SK-N-MC (cell line): Measurements from ENCODE around the gene HIF1A.

ENCODE experiments used
- DNase-seq: peaks from one replicate; pipeline ENCODE4 v3.0.0-alpha.2; 2011; ENCODE audit warnings: low read depth, low spot score
- H3K27ac ChIP-seq: fragments of 200-600 bp; sonication (generic); 2 replicates; pipeline ENCODE4 v1.5.1; 2016; ENCODE audit warnings: mixed run types
- H3K36me3 ChIP-seq: fragments of 200-600 bp; sonication (generic); 2 replicates; pipeline ENCODE4 v1.6.1; 2017; ENCODE audit warnings: antibody characterized with exemption, low read length, mixed read lengths; ENCODE audit not compliant: insufficient read depth
- H3K4me3 ChIP-seq: fragments of 200-600 bp; sonication (generic); 2 replicates; pipeline ENCODE4 v1.5.1; 2016
- H3K9ac ChIP-seq: fragments of 200-600 bp; sonication (generic); 2 replicates; pipeline ENCODE4 v1.8.0; 2017; ENCODE audit warnings: mixed run types, mixed read lengths; ENCODE audit not compliant: insufficient read length
- H3K9me3 ChIP-seq: fragments of 200-600 bp; sonication (generic); 2 replicates; pipeline ENCODE4 v1.6.1; 2017; ENCODE audit warnings: low read depth, mild to moderate bottlenecking, antibody characterized with exemption, low read length, moderate library complexity, mixed read lengths
- EZH2 ChIP-seq: fragments of 200-600 bp; sonication (generic); IDR thresholded peaks from one replicate; pipeline ENCODE4 v1.6.1; 2017; ENCODE audit warnings: antibody characterized with exemption
- FOXP2 ChIP-seq: optimal IDR thresholded peaks from 2 replicates; pipeline ENCODE3; 2011; ENCODE audit warnings: mild to moderate bottlenecking, moderate library complexity; ENCODE audit not compliant: insufficient read depth; ENCODE audit errors: extremely low read length, control extremely low read depth
- POLR2AphosphoS5 ChIP-seq: IDR thresholded peaks from 2 replicates; pipeline ENCODE4 v1.6.1; 2012; ENCODE audit warnings: mild to moderate bottlenecking, low read depth, low read length, borderline replicate concordance

The HIF1A gene

DNA sequence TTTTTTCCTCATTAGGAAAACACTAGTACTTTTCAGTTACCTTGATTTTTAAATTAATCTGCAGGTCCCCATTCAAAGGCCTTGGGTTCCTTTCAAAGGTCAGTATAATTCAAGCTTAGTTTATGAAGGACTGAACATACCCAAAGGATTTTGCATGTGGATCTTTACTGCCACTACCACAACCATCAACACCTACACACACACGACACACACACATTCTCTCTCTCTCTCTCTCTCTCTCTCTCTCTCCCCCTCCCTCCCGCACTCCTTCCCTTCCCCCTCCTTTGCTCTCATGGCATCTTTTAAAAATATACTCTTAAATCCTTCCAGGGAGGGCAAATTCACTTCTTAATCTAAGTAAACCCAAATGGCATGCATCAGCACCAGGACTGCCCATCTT is 28.8 kb downstream of the HIF1A start:
- no peaks in the 10 kb centered on the region for H3K9me3 ChIP-seq
- no peak overlapping the region for H3K27ac ChIP-seq
- no peak overlapping the region for H3K9ac ChIP-seq
- no peak for DNase-seq
- TF ChIP-seq POLR2AphosphoS5 (no peak), EZH2 (no peak)
- no peak overlapping the region for H3K4me3 ChIP-seq
- H3K36me3 ChIP-seq: peaks cover 77% of the 10 kb centered on the region

DNA sequence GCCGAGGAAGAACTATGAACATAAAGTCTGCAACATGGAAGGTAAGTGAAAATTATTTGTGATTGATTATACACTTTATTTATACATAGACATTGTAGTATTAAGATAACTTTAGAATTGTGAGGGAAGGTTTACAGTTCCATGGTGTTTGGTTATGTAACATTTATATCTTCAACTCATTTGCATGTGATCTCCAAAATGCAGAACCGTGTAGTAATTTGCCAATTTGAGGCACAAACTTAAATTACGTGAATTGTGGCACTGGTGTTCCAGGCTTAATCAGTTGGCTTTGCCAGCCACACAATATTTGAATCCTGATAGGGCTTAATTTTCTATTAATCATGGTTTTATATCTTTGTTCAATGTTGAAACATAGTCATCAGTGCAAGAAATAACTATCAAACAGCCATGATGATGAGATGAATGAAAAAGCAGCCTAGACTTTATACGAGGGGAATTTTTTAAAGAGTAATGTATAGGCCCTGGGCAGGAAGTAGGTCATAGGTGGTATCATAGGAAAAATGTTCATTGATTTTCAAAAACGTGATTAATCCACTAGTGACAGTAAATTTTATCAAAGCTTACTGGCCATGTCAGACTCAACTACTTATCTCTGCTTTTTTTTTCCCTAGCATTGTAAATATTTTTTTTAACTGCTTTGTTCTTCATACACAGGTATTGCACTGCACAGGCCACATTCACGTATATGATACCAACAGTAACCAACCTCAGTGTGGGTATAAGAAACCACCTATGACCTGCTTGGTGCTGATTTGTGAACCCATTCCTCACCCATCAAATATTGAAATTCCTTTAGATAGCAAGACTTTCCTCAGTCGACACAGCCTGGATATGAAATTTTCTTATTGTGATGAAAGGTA is 31.7 kb downstream of the HIF1A start:
- Histone ChIP-seq H3K27ac (no peak overlapping the region), H3K9ac (no peak overlapping the region), H3K9me3 (no peaks in the 10 kb centered on the region), H3K4me3 (no peak overlapping the region), H3K36me3 (peaks cover 87% of the 10 kb centered on the region)
- DNase-seq: no peak
- TF ChIP-seq EZH2: no peak
- TF ChIP-seq FOXP2: no peak
- TF ChIP-seq POLR2AphosphoS5: no peak

DNA sequence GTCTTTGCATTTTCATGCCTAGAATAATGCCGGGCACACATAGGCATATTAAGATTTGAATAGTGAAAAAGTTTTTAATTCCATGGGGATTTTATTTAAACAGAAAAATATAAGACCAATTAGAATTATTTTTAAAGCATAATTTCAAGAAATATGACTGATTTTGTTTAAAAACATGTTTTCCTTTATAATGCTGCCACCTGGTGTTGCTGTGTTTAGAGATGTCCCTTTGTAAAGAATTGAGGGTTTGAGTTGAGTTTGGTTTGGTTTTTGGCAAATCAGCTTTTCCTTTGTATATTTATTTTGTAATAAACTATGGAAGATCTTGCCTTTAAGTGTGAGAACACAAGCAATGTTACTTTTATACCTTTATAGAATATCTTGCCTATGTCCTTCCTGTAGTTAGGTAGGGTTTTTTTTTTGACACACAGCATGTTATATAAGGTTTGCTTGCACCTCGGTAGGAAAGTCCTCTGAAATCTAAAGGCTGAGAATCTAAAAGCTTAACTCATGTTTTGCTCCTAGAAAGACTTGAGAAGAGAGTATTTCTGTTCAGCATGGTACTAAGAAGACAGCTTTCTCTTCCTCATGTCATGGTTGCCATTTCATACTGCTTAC is 35.6 kb downstream of the HIF1A start:
- TF ChIP-seq POLR2AphosphoS5: no peak
- TF ChIP-seq EZH2: no peak
- TF ChIP-seq FOXP2: no peak
- Histone ChIP-seq H3K9ac (no peak overlapping the region), H3K9me3 (no peaks in the 10 kb centered on the region), H3K4me3 (no peak overlapping the region), H3K36me3 (peaks cover 94% of the 10 kb centered on the region), H3K27ac (no peak overlapping the region)
- DNase-seq: no peak

DNA sequence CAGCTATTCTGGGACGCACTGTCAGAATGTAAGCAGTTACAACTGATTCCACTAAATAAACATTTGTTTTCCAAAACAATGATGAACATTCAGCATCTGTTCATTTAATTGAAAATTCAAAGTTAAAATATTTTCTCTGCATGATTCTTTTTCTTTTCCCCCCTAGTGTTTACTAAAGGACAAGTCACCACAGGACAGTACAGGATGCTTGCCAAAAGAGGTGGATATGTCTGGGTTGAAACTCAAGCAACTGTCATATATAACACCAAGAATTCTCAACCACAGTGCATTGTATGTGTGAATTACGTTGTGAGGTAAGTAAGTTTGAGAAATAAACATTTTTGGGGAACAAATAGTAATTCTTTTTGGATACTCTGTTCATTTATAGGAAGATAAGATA is 38.7 kb downstream of the HIF1A start:
- Histone ChIP-seq H3K4me3 (no peak overlapping the region), H3K27ac (no peak overlapping the region), H3K9ac (no peak overlapping the region), H3K36me3 (peaks cover 92% of the 10 kb centered on the region), H3K9me3 (no peaks in the 10 kb centered on the region)
- TF ChIP-seq POLR2AphosphoS5 (no peak), EZH2 (no peak), FOXP2 (no peak)
- DNase-seq: no peak

DNA sequence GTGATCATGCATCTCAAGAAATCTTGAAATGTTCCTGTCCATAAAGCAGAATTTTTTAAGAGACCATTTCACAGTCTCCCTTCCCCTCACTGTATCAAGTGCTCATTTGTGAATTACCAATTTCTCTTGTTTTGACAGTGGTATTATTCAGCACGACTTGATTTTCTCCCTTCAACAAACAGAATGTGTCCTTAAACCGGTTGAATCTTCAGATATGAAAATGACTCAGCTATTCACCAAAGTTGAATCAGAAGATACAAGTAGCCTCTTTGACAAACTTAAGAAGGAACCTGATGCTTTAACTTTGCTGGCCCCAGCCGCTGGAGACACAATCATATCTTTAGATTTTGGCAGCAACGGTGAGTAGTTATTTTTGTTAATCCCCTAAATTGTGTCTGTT is 41.4 kb downstream of the HIF1A start:
- H3K9ac ChIP-seq: no peak overlapping the region
- H3K4me3 ChIP-seq: no peak overlapping the region
- no peak for TF ChIP-seq EZH2
- no peak for DNase-seq
- H3K36me3 ChIP-seq: peaks cover 90% of the 10 kb centered on the region
- no peak overlapping the region for H3K27ac ChIP-seq
- no peaks in the 10 kb centered on the region for H3K9me3 ChIP-seq

DNA sequence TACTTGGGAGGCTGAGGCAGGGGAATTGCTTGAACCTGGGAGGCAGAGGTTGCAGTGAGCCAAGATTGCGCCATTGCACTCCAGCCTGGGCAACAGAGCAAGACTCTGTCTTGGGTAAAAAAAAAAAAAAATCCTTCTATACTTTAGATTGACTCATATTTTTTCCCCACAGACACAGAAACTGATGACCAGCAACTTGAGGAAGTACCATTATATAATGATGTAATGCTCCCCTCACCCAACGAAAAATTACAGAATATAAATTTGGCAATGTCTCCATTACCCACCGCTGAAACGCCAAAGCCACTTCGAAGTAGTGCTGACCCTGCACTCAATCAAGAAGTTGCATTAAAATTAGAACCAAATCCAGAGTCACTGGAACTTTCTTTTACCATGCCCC is 42.6 kb downstream of the HIF1A start:
- H3K9ac ChIP-seq: no peak overlapping the region
- H3K4me3 ChIP-seq: no peak overlapping the region
- no peaks in the 10 kb centered on the region for H3K9me3 ChIP-seq
- TF ChIP-seq EZH2: no peak
- no peak for TF ChIP-seq POLR2AphosphoS5
- no peak for TF ChIP-seq FOXP2
- peaks cover 90% of the 10 kb centered on the region for H3K36me3 ChIP-seq
- no peak overlapping the region for H3K27ac ChIP-seq
- DNase-seq: no peak

DNA sequence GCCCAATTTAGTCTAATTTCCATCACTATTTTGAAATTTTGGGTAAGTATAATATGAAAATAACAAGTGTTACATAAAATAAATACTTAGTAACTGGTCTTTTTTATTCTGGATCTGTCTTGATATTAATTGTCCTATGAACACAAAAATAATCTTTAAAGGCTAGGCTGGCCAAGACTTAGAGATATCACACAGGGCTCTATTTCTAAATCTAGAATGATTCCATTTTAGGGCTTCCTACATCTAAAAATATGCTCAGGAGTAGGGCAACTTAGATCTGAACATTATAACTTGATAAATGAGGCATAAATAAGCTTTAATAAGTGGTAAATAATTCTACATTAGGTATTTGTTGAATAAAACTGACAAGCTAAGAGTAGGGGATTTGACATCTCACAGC is 43.8 kb downstream of the HIF1A start:
- Histone ChIP-seq H3K4me3 (no peak overlapping the region), H3K9ac (no peak overlapping the region), H3K9me3 (no peaks in the 10 kb centered on the region), H3K27ac (no peak overlapping the region), H3K36me3 (peaks cover 91% of the 10 kb centered on the region)
- DNase-seq: no peak
- TF ChIP-seq FOXP2 (no peak), EZH2 (no peak), POLR2AphosphoS5 (no peak)

DNA sequence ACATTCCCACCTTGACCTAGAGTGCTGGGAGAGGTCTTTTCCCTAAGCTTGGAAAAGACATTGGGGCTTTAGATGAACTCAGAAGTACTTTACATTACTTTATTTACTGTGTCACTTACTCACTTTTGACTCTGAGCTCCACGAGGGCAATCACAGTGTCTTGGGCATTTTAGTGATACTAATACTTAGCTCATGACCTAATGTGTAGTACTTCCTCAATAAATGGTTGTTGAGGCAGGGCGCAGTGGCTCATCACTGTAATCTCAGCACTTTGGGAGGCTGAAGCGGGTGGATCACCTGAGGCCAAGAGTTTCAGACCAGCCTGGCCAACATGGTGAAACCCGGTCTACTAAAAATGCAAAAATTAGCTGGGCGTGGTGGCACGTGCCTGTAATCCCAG is 47.1 kb downstream of the HIF1A start:
- TF ChIP-seq EZH2 (no peak), FOXP2 (no peak), POLR2AphosphoS5 (no peak)
- H3K4me3 ChIP-seq: no peak overlapping the region
- no peak overlapping the region for H3K27ac ChIP-seq
- no peak overlapping the region for H3K9ac ChIP-seq
- no peaks in the 10 kb centered on the region for H3K9me3 ChIP-seq
- DNase-seq: no peak
- H3K36me3 ChIP-seq: peaks cover 88% of the 10 kb centered on the region
